GM06990 (cell line): ENCODE results near the gene CBARP.

ENCODE experiments used
- DNase-seq: peaks from one replicate; pipeline ENCODE4 v3.0.0-alpha.2; 2011; ENCODE audit not compliant: insufficient read length; ENCODE audit errors: extremely low read depth
- H3K27me3 ChIP-seq: replicated peaks from 2 replicates; pipeline ENCODE4 v1.6.0; 2011; ENCODE audit warnings: low read length; ENCODE audit not compliant: control insufficient read depth, insufficient read depth
- H3K36me3 ChIP-seq: 2 replicates; pipeline ENCODE4 v1.5.1; 2011; ENCODE audit warnings: low read length; ENCODE audit not compliant: control insufficient read depth, insufficient read depth
- H3K4me3 ChIP-seq: replicated peaks from 2 replicates; pipeline ENCODE4 v1.5.1; 2011; ENCODE audit warnings: low read depth, mild to moderate bottlenecking, control low read depth, low read length
- TF ChIP-seq, protein P1 (sequence below): IDR thresholded peaks from 2 replicates; pipeline ENCODE4 v1.5.1; 2011; ENCODE audit warnings: low read length, control low read depth, mild to moderate bottlenecking, inconsistent platforms; ENCODE audit not compliant: insufficient read depth, poor library complexity, severe bottlenecking

CBARP gene

DNA sequence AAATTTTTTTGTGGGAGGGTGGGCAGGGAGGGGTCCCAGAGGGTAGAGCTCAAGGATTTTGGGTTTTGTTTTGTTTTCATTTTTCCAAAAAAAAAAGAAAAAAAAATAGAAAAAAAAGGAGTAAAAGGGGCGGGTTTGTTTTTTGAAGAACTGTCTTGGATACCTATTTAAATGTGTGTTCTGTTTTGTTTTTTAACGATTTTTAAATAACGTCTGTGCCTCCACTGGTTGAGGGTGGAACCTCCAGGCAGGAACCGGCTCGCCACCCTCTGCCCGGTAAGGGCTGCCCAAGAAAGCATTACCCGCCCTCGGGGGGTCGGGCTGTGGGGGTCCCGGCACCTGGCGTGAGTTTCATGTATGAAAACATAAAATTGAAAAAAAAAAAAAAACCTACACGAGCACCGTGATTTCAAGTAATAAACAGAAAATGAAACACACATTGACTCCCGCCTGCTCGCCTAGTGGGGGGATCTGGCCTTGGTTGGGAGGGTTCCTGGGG is 21.0 kb upstream of the CBARP start:
- Histone ChIP-seq H3K27me3 (no peaks in the 10 kb centered on the region), H3K36me3 (peaks cover 30% of the 10 kb centered on the region), H3K4me3 (peak overlapping the region; percentile 69)
- TF ChIP-seq, protein P1, sequence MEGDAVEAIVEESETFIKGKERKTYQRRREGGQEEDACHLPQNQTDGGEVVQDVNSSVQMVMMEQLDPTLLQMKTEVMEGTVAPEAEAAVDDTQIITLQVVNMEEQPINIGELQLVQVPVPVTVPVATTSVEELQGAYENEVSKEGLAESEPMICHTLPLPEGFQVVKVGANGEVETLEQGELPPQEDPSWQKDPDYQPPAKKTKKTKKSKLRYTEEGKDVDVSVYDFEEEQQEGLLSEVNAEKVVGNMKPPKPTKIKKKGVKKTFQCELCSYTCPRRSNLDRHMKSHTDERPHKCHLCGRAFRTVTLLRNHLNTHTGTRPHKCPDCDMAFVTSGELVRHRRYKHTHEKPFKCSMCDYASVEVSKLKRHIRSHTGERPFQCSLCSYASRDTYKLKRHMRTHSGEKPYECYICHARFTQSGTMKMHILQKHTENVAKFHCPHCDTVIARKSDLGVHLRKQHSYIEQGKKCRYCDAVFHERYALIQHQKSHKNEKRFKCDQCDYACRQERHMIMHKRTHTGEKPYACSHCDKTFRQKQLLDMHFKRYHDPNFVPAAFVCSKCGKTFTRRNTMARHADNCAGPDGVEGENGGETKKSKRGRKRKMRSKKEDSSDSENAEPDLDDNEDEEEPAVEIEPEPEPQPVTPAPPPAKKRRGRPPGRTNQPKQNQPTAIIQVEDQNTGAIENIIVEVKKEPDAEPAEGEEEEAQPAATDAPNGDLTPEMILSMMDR: no peak
- no peak for DNase-seq

DNA sequence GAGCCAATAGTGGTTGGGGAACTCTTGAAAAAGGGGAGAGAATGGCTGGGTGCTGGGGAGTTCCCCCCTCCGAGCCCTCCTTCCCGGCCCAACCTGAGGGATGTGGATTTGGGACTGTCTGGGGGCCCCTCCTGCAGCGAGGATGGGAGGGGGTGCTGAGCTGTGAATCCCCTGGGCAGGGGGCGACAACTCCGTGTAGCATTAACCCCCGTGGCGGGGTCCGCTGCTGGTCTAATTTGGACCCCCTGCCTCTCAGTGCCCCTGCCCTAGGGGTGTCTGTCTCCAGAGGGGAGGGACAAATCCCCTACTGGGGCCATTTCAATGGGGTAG is 20.3 kb upstream of the CBARP start:
- TF ChIP-seq, protein P1: no peak
- Histone ChIP-seq H3K36me3 (peaks cover 30% of the 10 kb centered on the region), H3K27me3 (no peaks in the 10 kb centered on the region), H3K4me3 (no peak overlapping the region; the same call in none of the 2 replicates)
- no peak for DNase-seq

DNA sequence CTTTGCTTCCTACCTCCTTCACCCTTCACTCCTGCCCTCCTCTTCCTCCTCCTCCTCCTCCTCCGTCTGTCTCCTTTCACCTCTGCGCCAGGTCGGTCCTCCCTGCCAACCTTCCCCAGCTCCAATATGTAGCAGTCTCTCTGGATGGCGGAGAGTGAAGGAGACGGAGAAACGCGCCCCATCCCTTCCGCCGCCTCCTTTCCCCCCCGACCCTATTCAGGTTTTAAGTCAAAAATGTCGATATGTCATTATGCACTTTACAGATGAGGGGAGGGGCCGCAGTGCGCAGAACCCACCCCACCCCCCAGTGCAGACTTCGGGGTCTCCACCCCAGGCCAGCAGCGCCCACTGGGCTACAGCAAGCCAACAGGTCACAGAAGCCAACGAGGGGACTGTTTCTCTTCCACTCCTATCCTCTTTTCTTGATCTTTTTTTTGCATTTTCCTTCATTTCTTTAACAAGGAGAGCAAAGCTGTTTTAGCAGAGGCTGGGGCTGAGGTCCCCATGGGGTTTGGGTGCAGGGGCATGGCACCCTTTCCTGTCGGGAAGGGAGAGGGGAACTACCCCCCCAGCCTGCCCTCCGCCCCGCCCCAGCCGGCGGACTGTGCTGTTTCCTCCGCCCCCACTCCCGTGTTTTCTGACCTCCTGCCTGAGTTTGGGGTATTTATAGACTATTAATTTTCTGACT is 19.8 kb upstream of the CBARP start:
- Histone ChIP-seq H3K4me3 (no peak overlapping the region), H3K36me3 (peaks cover 30% of the 10 kb centered on the region), H3K27me3 (no peaks in the 10 kb centered on the region)
- no peak for DNase-seq
- TF ChIP-seq, protein P1: no peak

DNA sequence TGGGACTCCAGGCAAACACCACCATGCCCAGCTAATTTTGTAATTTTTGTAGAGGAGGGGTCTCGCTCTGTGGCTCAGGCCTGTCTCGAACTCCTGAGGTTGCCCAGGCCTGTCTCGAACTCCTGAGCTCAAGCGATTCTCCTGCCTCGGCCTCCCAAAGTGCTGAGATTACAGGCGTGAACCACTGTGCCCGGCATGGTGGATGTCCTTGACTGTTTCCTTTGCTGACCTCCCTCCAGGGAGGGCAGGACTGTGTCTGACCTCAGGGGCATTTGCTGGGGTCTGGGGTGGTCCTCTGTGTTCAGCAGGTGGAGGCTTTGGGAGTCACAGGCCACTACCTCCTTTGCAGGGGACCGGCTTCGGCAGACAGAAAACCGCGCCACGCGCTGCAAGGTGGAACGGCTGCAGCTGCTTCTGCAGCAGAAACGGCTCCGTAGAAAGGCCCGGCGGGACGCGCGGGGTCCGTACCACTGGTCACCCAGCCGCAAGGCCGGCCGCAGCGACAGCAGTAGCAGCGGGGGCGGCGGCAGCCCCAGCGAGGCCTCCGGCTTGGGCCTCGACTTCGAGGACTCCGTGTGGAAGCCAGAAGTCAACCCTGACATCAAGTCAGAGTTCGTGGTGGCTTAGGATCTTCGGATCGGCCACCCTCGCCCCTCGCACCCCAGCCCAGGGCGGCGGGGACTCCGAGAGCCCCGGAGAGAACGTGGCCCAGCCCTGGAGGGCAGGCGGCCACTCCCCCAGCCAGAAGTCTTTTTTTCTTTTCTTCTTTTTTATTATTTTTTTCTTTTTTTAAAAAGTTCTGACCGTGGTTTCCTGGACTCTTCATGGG is 19.1 kb upstream of the CBARP start:
- TF ChIP-seq, protein P1: no peak
- no peak for DNase-seq
- Histone ChIP-seq H3K4me3 (no peak overlapping the region), H3K36me3 (peaks cover 31% of the 10 kb centered on the region), H3K27me3 (no peaks in the 10 kb centered on the region)

DNA sequence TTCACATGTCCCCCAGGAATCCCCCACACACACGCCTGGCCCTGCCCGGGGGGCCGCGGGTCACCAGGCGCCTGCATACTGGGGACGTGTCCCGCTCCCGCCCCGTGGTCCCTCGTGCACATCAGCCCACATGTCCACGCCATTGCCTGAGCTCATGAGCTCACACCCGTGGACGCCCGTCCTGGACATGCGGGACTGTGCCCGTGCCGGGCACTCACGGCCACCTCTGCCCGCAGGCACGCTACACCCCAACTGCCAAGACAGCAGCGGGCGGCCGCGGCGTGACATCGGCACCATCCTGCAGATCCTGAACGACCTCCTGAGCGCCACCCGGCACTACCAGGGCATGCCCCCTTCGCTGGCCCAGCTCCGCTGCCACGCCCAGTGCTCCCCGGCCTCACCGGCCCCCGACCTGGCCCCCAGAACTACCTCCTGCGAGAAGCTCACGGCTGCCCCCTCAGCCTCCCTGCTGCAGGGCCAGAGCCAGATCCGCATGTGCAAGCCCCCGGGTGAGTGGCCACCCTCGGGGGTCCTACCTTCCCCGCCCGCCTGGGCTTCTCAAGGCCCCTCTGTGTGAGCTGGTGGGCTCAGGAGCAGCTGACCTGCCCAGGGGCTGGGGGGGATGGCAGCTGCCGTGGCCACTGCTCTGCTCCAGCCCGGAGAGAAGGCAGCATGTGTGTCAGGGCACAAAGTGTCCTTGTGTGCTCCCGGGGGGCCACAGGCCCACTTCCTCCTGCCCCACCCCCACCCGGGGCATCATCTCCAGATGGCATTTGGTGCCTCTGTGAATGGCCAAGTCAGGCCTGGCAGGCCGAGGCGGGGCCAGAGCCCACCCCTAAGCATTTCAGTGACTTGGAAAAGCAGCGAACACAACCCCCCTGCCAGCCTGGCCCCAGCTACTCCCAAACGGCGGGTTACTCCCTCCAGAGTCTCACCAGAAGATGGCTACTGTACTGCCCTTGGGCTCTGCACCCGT is 17.7 kb upstream of the CBARP start:
- TF ChIP-seq, protein P1: no peak
- DNase-seq: no peak
- no peak overlapping the region for H3K4me3 ChIP-seq
- H3K36me3 ChIP-seq: peaks cover 36% of the 10 kb centered on the region
- no peaks in the 10 kb centered on the region for H3K27me3 ChIP-seq
